ENCODE results near the gene POU2F3.

- no peak for TF ChIP-seq CTCF (IDR thresholded peaks at IDR 0.05; ENCODE audit: low read length)
- TF ChIP-seq EZH2 (optimal IDR thresholded peaks at IDR 0.05; ENCODE audit: low read depth, low read length): no peak
These were observed 77.1 kb downstream of the POU2F3 start for GRCh38 chr11:120316880-120317688.
